ENCODE measurements around the gene NFKB2.
A peak's percentile ranks its signal among the peaks of the same experiment; 100 is the strongest.

The NFKB2 gene

GRCh38 chr10:102394079-102394800 is 1.3 kb upstream of the NFKB2 start:
- peak in 54 of 58 donors; percentile 53 to 94 (median 81) for DNase-seq

DNA sequence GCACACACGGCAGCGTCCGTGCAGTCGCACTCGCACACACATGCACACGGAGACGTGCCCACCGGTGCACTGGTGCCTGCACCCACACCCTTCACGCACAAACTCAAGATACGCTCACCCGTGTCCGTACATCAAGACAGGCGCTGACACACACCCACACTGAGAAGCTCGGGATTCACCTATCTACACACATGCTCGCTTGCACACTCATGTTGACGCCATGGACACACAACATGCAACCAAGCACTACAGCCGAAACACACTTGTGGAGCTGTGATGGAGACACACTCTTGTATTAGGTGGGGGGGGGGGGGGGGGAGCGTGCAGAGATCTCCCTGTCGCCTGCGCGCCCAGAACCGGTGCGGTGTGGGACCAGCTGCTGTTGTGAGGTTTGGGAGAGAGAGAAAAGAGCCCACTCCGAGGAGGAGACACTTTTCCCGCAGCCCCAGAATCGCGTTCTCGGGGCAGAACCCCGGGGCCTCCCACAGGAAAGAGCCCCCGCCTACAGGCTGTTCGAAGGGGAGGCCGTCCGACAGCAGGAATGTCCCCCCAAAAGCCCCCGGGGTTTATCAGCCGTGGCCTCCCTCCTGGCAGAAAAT is 605 bp upstream of the NFKB2 start:
- DNase-seq, result no peak

DNA sequence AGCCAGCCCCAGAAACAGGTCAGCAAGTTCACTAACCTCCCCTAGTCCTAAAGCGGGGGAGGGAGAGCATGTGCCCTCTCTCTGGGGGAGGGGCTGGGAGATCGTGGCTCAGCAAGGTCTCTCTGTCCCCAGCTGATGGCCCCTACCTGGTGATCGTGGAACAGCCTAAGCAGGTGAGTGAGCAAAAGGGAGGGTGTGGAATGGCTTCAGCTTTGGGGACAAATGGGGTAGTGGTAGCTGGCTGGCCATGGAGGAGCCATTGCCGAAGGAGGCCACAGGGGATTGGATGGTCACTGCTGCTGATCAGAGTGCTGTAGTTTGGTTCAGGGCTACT is 779 bp downstream of the NFKB2 start:
- no peak for DNase-seq

DNA sequence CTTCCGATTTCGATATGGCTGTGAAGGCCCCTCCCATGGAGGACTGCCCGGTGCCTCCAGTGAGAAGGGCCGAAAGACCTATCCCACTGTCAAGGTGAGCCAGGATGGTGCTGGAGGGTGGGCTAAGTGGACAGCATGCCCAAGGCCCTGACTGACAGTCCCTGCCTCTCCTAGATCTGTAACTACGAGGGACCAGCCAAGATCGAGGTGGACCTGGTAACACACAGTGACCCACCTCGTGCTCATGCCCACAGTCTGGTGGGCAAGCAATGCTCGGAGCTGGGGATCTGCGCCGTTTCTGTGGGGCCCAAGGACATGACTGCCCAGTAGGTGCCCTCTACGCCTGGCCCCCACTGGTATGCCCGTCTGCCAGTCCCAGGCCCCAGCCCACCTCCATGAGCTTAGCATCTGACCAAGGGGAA is 1.2 kb downstream of the NFKB2 start:
- DNase-seq, result no peak

DNA sequence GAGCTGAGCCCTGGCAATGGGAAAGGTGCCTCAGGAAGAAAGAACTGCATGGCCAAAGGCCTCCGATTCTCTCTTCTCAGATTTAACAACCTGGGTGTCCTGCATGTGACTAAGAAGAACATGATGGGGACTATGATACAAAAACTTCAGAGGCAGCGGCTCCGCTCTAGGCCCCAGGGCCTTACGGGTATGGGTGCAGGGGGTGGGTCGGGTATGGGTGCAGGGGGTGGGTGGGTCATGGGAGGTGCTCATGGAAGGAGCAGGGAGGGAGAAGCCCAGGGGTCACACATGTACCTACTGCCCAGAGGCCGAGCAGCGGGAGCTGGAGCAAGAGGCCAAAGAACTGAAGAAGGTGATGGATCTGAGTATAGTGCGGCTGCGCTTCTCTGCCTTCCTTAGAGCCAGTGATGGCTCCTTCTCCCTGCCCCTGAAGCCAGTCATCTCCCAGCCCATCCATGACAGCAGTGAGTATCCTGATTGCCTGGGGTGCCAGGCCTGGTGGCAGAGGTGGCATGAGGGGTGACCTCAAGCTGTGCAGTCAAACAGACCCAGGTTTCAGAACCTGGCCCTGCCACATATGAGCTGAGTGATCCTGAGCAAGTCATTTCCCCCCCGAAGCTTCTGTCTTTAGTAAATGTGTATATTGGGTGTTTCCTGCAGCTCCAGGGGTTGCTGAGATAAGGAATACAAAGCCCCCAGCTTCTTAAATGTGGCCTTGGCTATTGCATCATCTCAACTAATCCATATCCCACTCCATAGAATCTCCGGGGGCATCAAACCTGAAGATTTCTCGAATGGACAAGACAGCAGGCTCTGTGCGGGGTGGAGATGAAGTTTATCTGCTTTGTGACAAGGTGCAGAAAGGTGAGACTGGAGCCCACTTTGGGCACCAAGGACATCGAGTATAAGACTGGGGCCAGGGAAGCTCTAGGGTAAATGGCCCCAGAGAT is 2.0 kb downstream of the NFKB2 start:
- no peak for DNase-seq

- DNase-seq, result no peak
Measured at GRCh38 chr10:102398172-102399020, 2.9 kb downstream of the NFKB2 start.

DNA sequence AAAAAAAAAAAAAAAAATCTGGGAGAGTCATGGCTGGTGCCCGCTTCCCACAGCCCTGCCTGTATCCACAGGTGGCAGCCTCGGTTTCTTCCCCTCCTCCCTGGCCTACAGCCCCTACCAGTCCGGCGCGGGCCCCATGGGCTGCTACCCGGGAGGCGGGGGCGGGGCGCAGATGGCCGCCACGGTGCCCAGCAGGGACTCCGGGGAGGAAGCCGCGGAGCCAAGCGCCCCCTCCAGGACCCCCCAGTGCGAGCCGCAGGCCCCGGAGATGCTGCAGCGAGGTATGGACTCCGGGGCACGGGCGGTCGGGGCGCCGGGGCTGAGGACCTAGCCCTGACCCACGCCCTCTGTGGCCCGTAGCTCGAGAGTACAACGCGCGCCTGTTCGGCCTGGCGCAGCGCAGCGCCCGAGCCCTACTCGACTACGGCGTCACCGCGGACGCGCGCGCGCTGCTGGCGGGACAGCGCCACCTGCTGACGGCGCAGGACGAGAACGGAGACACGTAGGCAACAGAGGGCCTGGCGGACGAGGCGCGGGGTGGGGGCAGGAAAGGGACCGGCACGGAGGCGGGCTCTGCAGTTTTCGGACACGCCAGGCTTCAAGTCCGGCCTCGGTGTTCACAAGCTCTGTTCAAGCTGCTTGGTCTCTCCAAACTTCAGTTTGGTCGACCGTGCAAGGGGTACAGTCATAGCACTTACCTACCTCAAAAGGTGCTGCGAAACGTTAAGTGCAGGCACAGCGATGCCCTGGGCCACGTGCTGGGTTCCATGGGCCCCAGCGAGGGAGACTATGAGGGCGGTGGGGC is 3.9 kb downstream of the NFKB2 start:
- DNase-seq, result peak in 57 of 58 donors; percentile 59 to 91 (median 77)

DNA sequence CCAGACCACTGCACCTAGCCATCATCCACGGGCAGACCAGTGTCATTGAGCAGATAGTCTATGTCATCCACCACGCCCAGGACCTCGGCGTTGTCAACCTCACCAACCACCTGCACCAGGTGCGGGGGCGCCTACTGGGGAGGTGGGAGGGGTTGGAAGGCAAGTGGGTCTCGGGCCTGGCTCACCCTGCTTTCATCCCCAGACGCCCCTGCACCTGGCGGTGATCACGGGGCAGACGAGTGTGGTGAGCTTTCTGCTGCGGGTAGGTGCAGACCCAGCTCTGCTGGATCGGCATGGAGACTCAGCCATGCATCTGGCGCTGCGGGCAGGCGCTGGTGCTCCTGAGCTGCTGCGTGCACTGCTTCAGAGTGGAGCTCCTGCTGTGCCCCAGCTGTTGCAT is 4.6 kb downstream of the NFKB2 start:
- peak in 1 of 58 donors; percentile 43 for DNase-seq

DNA sequence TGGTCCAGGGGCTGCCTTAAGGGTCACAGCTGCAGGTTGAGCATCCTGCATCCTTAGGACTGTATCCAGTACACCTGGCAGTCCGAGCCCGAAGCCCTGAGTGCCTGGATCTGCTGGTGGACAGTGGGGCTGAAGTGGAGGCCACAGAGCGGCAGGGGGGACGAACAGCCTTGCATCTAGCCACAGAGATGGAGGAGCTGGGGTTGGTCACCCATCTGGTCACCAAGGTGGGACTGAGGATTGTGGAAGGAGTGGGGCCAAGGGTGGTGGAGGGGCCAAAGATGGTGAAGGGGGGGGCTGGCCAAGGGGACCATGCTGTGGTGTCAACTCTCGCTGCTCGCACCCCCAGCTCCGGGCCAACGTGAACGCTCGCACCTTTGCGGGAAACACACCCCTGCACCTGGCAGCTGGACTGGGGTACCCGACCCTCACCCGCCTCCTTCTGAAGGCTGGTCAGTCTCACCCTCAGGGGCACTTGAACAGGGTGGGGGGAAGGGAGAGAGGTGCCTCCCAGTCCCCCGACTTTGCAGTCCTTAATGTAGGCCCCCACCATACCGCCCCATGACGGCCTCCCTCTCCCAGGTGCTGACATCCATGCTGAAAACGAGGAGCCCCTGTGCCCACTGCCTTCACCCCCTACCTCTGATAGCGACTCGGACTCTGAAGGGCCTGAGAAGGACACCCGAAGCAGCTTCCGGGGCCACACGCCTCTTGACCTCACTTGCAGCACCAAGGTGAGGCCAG is 5.3 kb downstream of the NFKB2 start:
- no peak for DNase-seq

DNA sequence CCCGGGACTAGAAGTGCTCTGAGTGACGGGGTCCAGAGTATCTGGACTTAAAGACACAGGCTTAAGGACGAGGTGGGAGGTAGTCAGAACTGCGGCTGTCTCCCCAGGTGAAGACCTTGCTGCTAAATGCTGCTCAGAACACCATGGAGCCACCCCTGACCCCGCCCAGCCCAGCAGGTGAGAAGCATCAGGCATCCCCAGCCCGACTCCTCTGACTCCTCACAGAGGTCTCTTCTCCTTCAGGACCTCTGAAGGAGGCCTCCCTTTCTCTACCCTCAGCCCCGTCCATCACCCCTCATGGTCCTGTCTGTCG is 5.8 kb downstream of the NFKB2 start:
- no peak for DNase-seq

GRCh38 chr10:102401735-102402511 is 6.4 kb downstream of the NFKB2 start:
- DNase-seq, result no peak

GRCh38 chr10:102402512-102402896 is 7.0 kb downstream of the NFKB2 start:
- DNase-seq, result no peak

DNA sequence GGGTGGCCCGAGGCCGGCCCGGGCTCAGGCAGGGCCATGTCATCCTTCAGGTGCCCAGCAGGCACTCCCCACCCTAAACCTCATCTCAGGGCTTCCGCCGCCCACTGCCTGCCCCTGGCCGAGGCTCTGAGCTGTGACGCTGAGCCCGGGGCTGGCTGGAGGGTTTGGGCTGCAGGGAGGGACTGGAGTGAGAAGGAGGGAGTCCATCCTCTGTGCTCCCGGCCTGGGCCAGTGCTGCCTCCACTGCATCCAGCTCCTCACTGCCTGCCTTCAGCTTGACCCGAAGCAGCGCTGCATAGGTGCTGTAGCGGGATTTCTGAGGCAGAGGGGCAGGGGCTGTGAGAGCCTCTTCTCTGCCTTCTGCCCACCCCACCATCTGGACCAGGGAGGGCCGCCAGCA is 7.6 kb downstream of the NFKB2 start:
- DNase-seq, result no peak

GRCh38 chr10:102404361-102405107 is 9.0 kb downstream of the NFKB2 start:
- DNase-seq, result no peak

- DNase-seq, result no peak
Measured at GRCh38 chr10:102405108-102405571, 9.6 kb downstream of the NFKB2 start.

- no peak for DNase-seq
Measured at GRCh38 chr10:102405632-102406031, 10.1 kb downstream of the NFKB2 start.

GRCh38 chr10:102406815-102407214 is 11.3 kb downstream of the NFKB2 start:
- DNase-seq, result no peak
